GM12873 (cell line): ENCODE data around the gene KCNK18.

Experiments
- TF ChIP-seq, protein P1 (sequence below): IDR thresholded peaks from 2 replicates; pipeline ENCODE4 v1.5.1; 2012; ENCODE audit warnings: low read depth, mild to moderate bottlenecking, moderate library complexity, low read length, control low read depth; ENCODE audit not compliant: insufficient read depth; ENCODE audit errors: missing control alignments

KCNK18 gene

DNA sequence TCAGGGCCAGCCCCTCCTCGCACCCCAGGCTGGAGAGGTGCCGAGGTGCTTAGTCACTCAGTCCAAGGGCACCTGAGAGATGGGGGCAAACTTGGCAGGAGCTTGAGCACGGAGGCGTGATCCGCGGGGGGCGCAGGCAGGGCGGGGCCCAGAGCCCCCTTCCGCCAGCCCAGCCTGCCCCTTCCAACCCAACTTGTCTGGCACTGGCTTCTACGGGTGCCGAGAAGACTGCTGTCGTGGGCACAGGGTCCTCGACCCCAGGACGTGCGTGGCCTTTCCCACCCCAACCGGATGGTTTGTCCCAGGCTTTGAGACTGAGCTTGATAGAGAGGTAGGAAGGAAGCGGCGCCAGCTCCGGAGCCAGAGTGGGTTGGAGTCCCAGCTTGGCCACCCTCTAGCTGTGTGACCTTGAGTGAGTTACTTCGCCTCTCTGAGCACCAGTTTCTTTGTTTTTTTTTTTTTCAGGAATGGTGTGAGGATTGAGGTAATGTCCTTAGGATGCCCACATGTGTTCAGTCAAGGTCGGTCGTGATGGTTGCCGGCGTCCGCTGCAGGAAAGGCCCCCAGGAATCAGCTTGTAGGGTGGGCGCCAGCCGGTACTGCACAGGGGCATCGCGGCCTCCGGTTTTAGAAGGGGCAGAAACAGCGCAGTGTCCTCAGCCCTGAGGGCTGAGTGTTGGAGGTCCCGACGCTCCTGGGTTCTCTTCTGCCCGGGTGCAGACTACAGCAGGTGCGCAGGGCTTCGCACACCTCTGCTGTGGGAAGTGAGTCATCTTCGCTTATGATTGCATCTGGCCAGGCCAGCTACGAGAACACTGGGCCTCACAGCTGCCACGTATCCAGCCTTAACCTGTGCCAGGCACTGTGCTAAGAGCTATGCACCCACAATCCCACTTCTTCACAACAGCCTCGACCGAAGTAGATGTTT lies 30.6 kb upstream of the KCNK18 start:
- TF ChIP-seq, protein P1, sequence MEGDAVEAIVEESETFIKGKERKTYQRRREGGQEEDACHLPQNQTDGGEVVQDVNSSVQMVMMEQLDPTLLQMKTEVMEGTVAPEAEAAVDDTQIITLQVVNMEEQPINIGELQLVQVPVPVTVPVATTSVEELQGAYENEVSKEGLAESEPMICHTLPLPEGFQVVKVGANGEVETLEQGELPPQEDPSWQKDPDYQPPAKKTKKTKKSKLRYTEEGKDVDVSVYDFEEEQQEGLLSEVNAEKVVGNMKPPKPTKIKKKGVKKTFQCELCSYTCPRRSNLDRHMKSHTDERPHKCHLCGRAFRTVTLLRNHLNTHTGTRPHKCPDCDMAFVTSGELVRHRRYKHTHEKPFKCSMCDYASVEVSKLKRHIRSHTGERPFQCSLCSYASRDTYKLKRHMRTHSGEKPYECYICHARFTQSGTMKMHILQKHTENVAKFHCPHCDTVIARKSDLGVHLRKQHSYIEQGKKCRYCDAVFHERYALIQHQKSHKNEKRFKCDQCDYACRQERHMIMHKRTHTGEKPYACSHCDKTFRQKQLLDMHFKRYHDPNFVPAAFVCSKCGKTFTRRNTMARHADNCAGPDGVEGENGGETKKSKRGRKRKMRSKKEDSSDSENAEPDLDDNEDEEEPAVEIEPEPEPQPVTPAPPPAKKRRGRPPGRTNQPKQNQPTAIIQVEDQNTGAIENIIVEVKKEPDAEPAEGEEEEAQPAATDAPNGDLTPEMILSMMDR = no peak

DNA sequence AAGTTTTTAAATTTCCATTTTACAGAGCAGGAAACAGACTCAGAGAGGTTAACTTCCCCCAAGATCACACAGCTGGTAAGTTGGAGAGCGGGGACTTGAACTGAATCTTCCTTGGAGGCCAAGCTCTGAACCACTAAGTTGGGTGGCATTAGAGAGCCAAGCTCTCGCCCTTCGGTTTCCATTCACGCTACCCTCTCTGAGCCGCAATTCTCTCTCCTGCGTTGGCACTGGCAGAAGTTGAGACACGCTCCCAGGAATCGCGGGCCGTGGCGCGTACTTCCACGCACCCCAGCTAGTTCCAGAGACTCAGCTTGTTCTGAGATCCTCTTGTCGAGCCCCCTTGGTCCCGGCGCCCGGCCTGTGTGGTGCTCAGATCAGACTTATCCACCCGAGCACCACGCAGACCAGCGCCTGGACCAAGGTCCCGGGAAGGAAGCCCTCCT lies 29.9 kb upstream of the KCNK18 start:
- TF ChIP-seq, protein P1 = no peak

DNA sequence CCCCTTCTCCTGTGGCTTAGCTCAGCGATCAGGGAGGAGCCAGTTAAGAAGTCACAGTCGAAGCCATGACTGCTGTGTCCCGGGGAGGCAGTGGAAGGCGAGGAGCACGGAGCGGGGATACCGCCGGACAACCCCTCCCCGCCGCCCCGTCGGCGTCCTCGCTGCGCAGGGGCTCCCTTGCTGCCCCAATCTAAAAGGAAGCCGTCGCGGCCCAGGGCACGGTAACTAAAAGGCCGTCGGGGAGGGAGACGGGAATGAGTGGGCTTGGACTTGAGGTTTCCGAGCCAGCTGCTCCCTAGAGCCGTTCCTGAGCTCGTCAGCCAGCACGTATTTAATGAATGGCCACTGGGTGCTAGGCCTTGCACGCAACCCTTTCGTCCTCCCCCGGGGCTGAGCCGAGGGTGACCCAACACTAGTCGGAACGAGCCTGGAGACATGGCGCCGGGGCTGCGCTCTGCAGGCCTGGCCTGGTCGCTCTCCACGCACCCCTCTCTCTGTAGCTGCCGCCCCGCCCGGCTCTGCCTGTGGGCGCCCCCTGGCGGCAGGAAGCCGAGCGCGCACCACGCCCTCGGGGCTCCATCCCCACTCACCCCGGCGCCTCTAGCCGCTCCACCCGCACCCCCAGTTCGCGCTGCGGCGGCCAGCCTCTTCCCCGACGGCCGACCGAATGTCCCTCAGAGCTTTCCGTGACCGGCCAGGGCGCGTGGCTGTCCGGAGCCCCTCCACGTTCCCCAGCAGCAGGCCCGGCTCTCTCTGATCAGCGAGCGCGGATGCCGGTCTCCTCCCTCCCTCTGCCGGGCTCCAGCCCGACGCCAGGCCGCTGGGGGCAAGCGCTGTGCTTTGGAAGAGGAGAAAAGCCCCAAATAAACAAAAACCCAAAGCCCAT lies 29.3 kb upstream of the KCNK18 start:
- TF ChIP-seq, protein P1 = peak; percentile 81

DNA sequence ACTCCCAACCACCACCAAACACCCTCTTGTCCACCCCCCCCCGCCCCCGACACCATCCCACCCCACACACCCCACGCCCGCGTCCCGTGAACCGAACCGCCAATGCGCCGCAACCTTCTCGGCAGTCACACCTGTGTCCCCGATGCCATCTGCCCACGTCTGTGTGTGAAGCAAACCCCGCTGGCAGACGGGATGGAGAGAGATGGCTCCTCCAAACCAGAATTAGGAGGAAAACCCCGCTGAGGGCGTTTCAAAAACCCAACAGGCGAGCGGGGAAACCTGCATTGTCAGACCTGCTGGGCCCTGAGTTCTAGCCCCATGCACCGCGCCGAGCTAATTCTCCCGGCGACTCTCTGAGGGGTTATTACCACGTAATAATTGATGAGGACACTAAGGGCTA lies 28.6 kb upstream of the KCNK18 start:
- TF ChIP-seq, protein P1 = no peak

DNA sequence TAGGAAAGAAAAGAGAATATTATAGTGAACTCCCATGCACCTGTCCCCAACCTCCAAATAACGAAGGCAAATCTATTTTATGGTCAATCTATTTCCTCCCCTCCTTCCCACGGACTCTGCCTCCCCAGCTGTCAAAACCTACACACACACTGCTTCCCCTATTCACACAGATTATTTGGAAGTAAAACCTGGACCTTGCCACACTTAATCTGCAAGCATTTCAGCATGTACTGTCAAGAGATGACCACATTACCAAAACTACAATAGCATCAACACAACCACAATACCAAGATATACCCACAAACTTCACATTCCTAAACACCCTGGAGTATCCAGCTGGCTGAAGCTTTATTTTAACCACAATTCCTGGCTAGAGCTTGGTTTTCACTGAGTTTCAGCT lies 27.8 kb upstream of the KCNK18 start:
- TF ChIP-seq, protein P1 = no peak

DNA sequence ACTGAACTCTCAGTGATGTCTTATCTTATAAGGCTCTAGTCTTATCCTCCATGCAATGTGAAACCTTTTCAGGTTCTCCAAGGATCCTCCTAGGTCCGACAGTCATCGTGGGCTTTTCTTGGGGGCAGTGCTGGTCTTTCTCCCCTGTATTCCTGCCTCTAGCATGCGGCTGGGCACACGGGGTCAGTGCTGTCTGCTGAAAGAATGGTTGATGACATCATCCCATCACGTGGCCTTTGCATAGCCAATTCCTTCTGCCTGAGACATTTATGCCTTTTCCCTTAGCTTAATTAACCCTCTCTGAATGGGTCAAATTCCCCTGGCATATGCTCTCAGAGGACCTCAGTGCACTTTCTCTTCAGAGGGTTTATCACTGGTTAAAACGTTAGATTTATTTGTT lies 27.0 kb upstream of the KCNK18 start:
- TF ChIP-seq, protein P1 = no peak
